Fibroblast of the aortic adventitia (primary cell): ENCODE data around the gene GABPB1. TPM values are rescaled to one million over a fixed set of nuclear protein-coding genes. Genes with fewer than 3 reads are reported as not detected.
A peak's percentile ranks its signal among the peaks of the same experiment; 100 is the strongest.
"Not testable (repeated sequence)": the region's sequence is repeated elsewhere in the genome, so short reads cannot be mapped to it uniquely, and the experiment has no call there.

Source experiments
- DNase-seq: peaks from one replicate; pipeline ENCODE4 v3.0.0-alpha.2; 2010; ENCODE audit warnings: low read depth
- H3K4me3 ChIP-seq: 2 replicates; pipeline ENCODE4 v1.5.1; 2011; ENCODE audit warnings: low read depth, mild to moderate bottlenecking, control low read depth, low read length, moderate library complexity
- CTCF ChIP-seq: IDR thresholded peaks from 2 replicates; pipeline ENCODE4 v1.5.1; 2011; ENCODE audit warnings: mild to moderate bottlenecking, low read length, control low read depth, inconsistent platforms; ENCODE audit not compliant: insufficient read depth
- total RNA-seq: library from RNA; depleted of rRNA; stranded (reverse); fragments of >200 nt; gene quantifications from 2 replicates; pipeline ENCODE4 v1.2.3, GENCODE V29; 2012; ENCODE audit warnings: low replicate concordance

GABPB1 gene
- 13.7 and 31.9 TPM in 2 replicates for total RNA-seq

- TF ChIP-seq CTCF, result no peak
- peak within 1 kb of the TSS; percentile 78 for H3K4me3 ChIP-seq
- DNase-seq, result peak; percentile 97
Measured at GRCh38 chr15:50354838-50355618, at the start of gene GABPB1. Gene GABPB1 (minus strand): TSS chr15:50355198. CDS start chr15:50309798, 45,400 bp downstream.

GRCh38 chr15:50391561-50391960 lies 36.6 kb upstream of the GABPB1 start:
- DNase-seq, H3K4me3 ChIP-seq: not testable (repeated sequence)

GRCh38 chr15:50390554-50391264 lies 35.7 kb upstream of the GABPB1 start:
- no peak for DNase-seq
- TF ChIP-seq CTCF, result no peak
- no peak overlapping the region for H3K4me3 ChIP-seq

GRCh38 chr15:50382408-50382807 lies 27.4 kb upstream of the GABPB1 start:
- not testable (repeated sequence) for H3K4me3 ChIP-seq, DNase-seq

- TF ChIP-seq CTCF, result no peak
- H3K4me3 ChIP-seq, result no peak overlapping the region
- DNase-seq, result no peak
Measured at GRCh38 chr15:50381438-50381837, 26.4 kb upstream of the GABPB1 start.

GRCh38 chr15:50380089-50380488 lies 25.1 kb upstream of the GABPB1 start:
- DNase-seq, result peak; percentile 39
- no peak overlapping the region for H3K4me3 ChIP-seq
- TF ChIP-seq CTCF, result no peak

- not testable (repeated sequence) for H3K4me3 ChIP-seq, DNase-seq
Measured at GRCh38 chr15:50379413-50379812, 24.4 kb upstream of the GABPB1 start.

- no peak for TF ChIP-seq CTCF
- no peak for DNase-seq
Measured at GRCh38 chr15:50378776-50379175, 23.8 kb upstream of the GABPB1 start.

More at GRCh38 chr15:50378776-50379175, 23.8 kb upstream of the GABPB1 start:
- H3K4me3 ChIP-seq, result no peak overlapping the region
